Stimulated activated CD4-positive, alpha-beta T cell treated with anti-CD3 and anti-CD28 coated beads, TNF-alpha, amount 100 ng/mL, for 1 hour (primary cell): ENCODE results near the gene ZNF208.
"Not testable (repeated sequence)": the region's sequence is repeated elsewhere in the genome, so short reads cannot be mapped to it uniquely, and the experiment has no call there.

Experiments used
- DNase-seq, 3 donors: peaks; one replicate each; pipeline ENCODE4 v3.0.0-alpha.2; 2020; ENCODE audit warnings: low read depth in 3 of 3, low spot score in 1 of 3

ZNF208 gene

GRCh38 chr19:21885516-21885915 lies 125.2 kb downstream of the ZNF208 start:
- DNase-seq: not testable (repeated sequence)

- not testable (repeated sequence) for DNase-seq
These were observed 126.0 kb downstream of the ZNF208 start for GRCh38 chr19:21884786-21885185.

GRCh38 chr19:21883516-21883915 lies 127.2 kb downstream of the ZNF208 start:
- no peak for DNase-seq
